Activated B cell treated with CpG ODN at 0.5 μM for 24 hours (primary cell): ENCODE results near the gene PRRG3. TPM values are rescaled to one million over a fixed set of nuclear protein-coding genes. Genes with fewer than 3 reads are reported as not detected.

Source experiments
- ATAC-seq: fragments of 200-7000 bp; cut with Tn5 transposase; one replicate; pipeline ENCODE4 v1.10.0; 2021; ENCODE audit warnings: low read depth, mild to moderate bottlenecking, moderate library complexity
- CTCF ChIA-PET: fragments of 350-600 bp; sonication (Branson Sonifier 250); formaldehyde crosslinking; loops from one replicate; lab custom pipeline; 2021; ENCODE audit warnings: antibody characterized with exemption; lab: Charles Lee
- POLR2A ChIA-PET: fragments of 350-600 bp; sonication (Branson Sonifier 250); formaldehyde crosslinking; loops from one replicate; lab custom pipeline; 2021; ENCODE audit warnings: antibody characterized with exemption; lab: Charles Lee
- DNase-seq: peaks from one replicate; pipeline ENCODE4 v3.0.0; 2022
- H3K27ac Mint-ChIP-seq: one replicate; pipeline ENCODE4 v1.8.0; 2020; ENCODE audit warnings: mixed read lengths
- H3K27me3 Mint-ChIP-seq: one replicate; pipeline ENCODE4 v1.8.0; 2021; ENCODE audit warnings: mixed read lengths
- H3K36me3 Mint-ChIP-seq: one replicate; pipeline ENCODE4 v1.8.0; 2021; ENCODE audit warnings: low read depth, mixed read lengths
- H3K4me1 Mint-ChIP-seq: one replicate; pipeline ENCODE4 v1.8.0; 2021; ENCODE audit warnings: mixed read lengths
- H3K4me3 Mint-ChIP-seq: one replicate; pipeline ENCODE4 v1.8.0; 2020; ENCODE audit warnings: mild to moderate bottlenecking, mixed read lengths
- H3K9me3 Mint-ChIP-seq: one replicate; pipeline ENCODE4 v1.8.0; 2020; ENCODE audit warnings: mixed read lengths
- intact Hi-C: fragments of 100-400 bp; cut with micrococcal nuclease; formaldehyde crosslinking; loops from one replicate; pipeline ENCODE4 v1.15.1; 2024
- total RNA-seq: library from RNA; stranded (reverse); gene quantifications from 2 replicates; pipeline ENCODE4 v1.2.3, GENCODE V29; 2022
- TF ChIP-seq, protein P1 (sequence below): fragments of 200-600 bp; IDR thresholded peaks from one replicate; pipeline ENCODE4 v1.8.0; 2022; ENCODE audit warnings: antibody characterized with exemption, mild to moderate bottlenecking

PRRG3 gene
- total RNA-seq, 1 donor from 2014 or later = not detected

DNA sequence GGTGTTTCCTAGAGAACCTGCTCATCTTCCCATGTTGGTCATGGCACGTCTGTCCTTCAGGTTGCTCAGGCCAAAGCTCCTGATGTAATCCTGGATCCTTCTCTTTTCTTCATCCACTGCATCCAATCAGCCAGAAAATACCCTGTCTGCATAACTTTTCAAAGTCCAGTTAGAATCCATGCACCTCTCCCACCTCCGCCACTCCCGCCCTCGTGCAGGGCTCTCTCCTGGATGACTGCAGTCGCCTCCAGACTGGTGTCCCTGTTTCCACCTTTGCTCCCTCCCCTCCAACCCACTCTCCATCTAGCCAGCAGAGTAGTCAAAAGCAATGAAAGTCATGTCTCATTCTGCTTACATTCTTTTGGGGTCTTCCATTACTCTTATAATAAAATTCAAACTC lies 55.3 kb downstream of the PRRG3 start:
- intact Hi-C loops = loop anchor here (5.0 kb wide), 1 partner anchor 882 kb away; no protein-coding TSS in a partner anchor
- Mint-ChIP-seq H3K9me3 (no peaks in the 10 kb centered on the region), H3K27me3 (no peaks in the 10 kb centered on the region), H3K4me1 (no peaks in the 10 kb centered on the region), H3K27ac (no peak overlapping the region), H3K36me3 (no peaks in the 10 kb centered on the region), H3K4me3 (no peak overlapping the region)
- ATAC-seq = no peak
- TF ChIP-seq, protein P1, sequence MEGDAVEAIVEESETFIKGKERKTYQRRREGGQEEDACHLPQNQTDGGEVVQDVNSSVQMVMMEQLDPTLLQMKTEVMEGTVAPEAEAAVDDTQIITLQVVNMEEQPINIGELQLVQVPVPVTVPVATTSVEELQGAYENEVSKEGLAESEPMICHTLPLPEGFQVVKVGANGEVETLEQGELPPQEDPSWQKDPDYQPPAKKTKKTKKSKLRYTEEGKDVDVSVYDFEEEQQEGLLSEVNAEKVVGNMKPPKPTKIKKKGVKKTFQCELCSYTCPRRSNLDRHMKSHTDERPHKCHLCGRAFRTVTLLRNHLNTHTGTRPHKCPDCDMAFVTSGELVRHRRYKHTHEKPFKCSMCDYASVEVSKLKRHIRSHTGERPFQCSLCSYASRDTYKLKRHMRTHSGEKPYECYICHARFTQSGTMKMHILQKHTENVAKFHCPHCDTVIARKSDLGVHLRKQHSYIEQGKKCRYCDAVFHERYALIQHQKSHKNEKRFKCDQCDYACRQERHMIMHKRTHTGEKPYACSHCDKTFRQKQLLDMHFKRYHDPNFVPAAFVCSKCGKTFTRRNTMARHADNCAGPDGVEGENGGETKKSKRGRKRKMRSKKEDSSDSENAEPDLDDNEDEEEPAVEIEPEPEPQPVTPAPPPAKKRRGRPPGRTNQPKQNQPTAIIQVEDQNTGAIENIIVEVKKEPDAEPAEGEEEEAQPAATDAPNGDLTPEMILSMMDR = no peak
- POLR2A ChIA-PET = no interaction called here
- DNase-seq = no peak
- CTCF ChIA-PET = no interaction called here

DNA sequence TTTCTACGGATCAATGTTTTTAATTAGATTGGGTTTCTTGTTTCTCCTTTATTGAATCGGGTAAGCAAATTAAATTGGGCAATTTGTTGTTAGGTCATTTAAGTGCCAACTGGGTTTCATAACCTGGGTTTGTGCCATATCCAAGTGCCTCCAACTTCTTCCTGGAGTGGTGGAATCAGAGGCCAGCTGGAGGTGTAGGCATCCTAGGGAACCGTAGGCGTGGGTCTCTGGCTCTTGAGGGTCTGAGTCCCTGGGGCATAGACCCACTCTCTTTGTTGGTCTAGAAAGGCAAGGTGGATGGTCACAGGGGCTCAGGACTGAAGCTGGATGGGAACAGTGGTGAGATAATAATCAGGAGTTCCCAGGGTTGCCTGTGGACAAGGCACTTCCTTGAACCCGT lies 57.6 kb downstream of the PRRG3 start:
- ATAC-seq (no peak), DNase-seq (no peak)
- TF ChIP-seq, protein P1 = no peak
- Mint-ChIP-seq H3K36me3 (no peaks in the 10 kb centered on the region), H3K4me3 (no peak overlapping the region), H3K27ac (no peak overlapping the region), H3K27me3 (no peaks in the 10 kb centered on the region), H3K4me1 (no peaks in the 10 kb centered on the region), H3K9me3 (no peaks in the 10 kb centered on the region)
- ChIA-PET POLR2A (no interaction called here), CTCF (no interaction called here)
- intact Hi-C loops = loop anchor here (5.0 kb wide), 1 partner anchor 879 kb away; no protein-coding TSS in a partner anchor

DNA sequence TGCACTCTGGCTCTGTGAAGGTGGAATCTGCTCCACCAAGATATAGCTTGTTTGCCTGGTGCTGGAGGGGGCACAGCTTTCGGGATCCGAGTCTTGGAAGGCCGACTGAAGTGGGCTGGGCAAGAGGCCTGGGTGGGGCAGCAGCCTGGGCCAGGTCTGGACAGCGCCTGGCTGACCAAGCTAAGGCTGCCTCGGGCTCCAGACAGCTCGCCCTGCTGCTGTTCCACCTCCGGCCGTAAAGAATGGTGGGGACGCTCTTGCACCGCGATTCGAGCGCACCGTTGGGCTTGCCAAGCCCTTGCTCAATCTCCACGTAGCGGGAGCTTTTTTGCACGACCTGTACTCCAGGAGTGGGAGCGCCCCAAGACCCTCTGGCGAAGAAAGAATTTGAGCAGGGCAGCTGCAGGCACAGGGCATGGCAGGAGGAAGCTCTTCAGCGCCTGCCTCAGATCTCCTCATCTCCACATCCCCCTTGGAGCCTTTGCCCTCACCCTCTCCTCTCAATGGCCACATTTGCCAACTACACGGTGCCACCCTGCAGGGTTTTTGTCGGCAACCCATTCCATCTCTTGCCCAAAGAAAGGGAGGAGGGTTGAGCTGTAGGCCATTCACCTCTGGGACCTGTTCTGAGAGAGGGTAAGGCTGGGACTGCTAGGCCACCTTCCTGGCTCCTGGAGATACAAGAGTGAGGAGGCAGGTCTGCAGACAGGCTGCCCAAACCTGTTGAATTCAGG lies 58.2 kb downstream of the PRRG3 start:
- no peak overlapping the region for H3K27ac Mint-ChIP-seq
- intact Hi-C loops = loop anchor here (5.0 kb wide), 1 partner anchor 879 kb away; no protein-coding TSS in a partner anchor
- no peak overlapping the region for H3K4me3 Mint-ChIP-seq
- H3K4me1 Mint-ChIP-seq = no peaks in the 10 kb centered on the region
- TF ChIP-seq, protein P1 = no peak
- ATAC-seq (no peak), DNase-seq (no peak)
- H3K9me3 Mint-ChIP-seq = no peaks in the 10 kb centered on the region
- no peaks in the 10 kb centered on the region for H3K36me3 Mint-ChIP-seq
- POLR2A ChIA-PET = no interaction called here
- no peaks in the 10 kb centered on the region for H3K27me3 Mint-ChIP-seq
- CTCF ChIA-PET = no interaction called here

- Mint-ChIP-seq H3K4me3 (no peak overlapping the region), H3K27me3 (no peaks in the 10 kb centered on the region), H3K27ac (no peak overlapping the region), H3K36me3 (no peaks in the 10 kb centered on the region), H3K9me3 (no peaks in the 10 kb centered on the region), H3K4me1 (no peaks in the 10 kb centered on the region)
- TF ChIP-seq, protein P1 = no peak
- ATAC-seq (no peak), DNase-seq (no peak)
- intact Hi-C loops = loop anchor here (5.0 kb wide), 1 partner anchor 878 kb away; no protein-coding TSS in a partner anchor
- ChIA-PET CTCF (no interaction called here), POLR2A (no interaction called here)
Observed at GRCh38 chrX:151754047-151754429, 58.8 kb downstream of the PRRG3 start.

GRCh38 chrX:151754641-151755215 lies 59.5 kb downstream of the PRRG3 start:
- intact Hi-C loops = loop anchor here (5.0 kb wide), 1 partner anchor 878 kb away; no protein-coding TSS in a partner anchor
- H3K27me3 Mint-ChIP-seq = no peaks in the 10 kb centered on the region
- CTCF ChIA-PET = no interaction called here

More at GRCh38 chrX:151754641-151755215, 59.5 kb downstream of the PRRG3 start:
- H3K36me3 Mint-ChIP-seq = no peaks in the 10 kb centered on the region
- H3K4me1 Mint-ChIP-seq = no peaks in the 10 kb centered on the region
- H3K9me3 Mint-ChIP-seq = no peaks in the 10 kb centered on the region
- TF ChIP-seq, protein P1 = no peak
- H3K27ac Mint-ChIP-seq = no peak overlapping the region
- ATAC-seq = no peak
- POLR2A ChIA-PET = no interaction called here
- DNase-seq = no peak
- H3K4me3 Mint-ChIP-seq = no peak overlapping the region
